Epithelial cell of proximal tubule (primary cell): Measurements from ENCODE around the gene AGBL1. TPM values are rescaled to one million over a fixed set of nuclear protein-coding genes. Genes with fewer than 3 reads are reported as not detected.

ENCODE experiments used
- DNase-seq: peaks from one replicate; pipeline ENCODE4 v3.0.0-alpha.2; 2011; ENCODE audit warnings: low read depth
- H3K4me3 ChIP-seq: 2 replicates; pipeline ENCODE4 v1.5.1; 2011; ENCODE audit warnings: low read depth, mild to moderate bottlenecking, low read length
- total RNA-seq: library from RNA; depleted of rRNA; stranded (reverse); fragments of >200 nt; gene quantifications from 2 replicates; pipeline ENCODE4 v1.2.3, GENCODE V29; 2015
- TF ChIP-seq, protein P1 (sequence below): conservative IDR thresholded peaks from 2 replicates; pipeline ENCODE4 v1.5.1; 2012; ENCODE audit warnings: low read depth, mild to moderate bottlenecking, low read length

Gene AGBL1
- total RNA-seq, 1 donor from 2014 or later: not detected

DNA sequence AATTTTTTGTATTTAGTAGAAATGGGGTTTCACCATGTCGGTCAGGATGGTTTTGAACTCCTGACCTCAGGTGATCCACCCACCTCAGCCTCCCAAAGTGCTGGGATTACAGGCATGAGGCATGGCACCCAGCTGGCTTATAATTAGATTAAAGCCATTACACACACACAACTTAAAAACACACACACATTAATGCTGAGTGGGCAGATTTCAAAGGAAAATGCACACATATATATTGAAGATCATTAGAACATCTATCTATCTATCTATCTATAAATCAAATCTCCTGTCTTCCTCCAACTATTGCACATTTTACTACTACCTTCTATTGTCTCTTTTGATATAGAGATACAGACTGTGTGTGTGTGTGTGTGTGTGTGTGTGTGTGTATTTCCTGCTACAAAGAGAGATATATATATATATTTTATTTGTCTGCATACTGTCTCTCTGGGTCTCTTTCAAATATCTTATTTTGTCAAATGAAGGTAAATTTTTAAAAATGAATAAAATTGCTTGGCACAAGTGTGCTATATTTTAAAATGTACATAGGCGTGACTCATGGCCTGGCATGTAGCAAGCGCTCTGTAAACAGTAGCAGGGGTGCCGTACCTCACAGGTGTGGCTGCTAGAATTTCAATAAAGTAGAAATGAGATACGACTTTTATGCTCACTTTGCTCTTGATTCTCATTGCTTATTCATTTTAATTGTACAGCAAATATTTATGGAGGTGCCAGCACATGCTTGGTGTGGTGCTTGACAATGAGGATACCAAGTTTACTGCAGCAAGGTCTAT is 655.8 kb downstream of the AGBL1 start:
- TF ChIP-seq, protein P1, sequence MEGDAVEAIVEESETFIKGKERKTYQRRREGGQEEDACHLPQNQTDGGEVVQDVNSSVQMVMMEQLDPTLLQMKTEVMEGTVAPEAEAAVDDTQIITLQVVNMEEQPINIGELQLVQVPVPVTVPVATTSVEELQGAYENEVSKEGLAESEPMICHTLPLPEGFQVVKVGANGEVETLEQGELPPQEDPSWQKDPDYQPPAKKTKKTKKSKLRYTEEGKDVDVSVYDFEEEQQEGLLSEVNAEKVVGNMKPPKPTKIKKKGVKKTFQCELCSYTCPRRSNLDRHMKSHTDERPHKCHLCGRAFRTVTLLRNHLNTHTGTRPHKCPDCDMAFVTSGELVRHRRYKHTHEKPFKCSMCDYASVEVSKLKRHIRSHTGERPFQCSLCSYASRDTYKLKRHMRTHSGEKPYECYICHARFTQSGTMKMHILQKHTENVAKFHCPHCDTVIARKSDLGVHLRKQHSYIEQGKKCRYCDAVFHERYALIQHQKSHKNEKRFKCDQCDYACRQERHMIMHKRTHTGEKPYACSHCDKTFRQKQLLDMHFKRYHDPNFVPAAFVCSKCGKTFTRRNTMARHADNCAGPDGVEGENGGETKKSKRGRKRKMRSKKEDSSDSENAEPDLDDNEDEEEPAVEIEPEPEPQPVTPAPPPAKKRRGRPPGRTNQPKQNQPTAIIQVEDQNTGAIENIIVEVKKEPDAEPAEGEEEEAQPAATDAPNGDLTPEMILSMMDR: no peak
- no peak for DNase-seq
- H3K4me3 ChIP-seq: no peak overlapping the region

DNA sequence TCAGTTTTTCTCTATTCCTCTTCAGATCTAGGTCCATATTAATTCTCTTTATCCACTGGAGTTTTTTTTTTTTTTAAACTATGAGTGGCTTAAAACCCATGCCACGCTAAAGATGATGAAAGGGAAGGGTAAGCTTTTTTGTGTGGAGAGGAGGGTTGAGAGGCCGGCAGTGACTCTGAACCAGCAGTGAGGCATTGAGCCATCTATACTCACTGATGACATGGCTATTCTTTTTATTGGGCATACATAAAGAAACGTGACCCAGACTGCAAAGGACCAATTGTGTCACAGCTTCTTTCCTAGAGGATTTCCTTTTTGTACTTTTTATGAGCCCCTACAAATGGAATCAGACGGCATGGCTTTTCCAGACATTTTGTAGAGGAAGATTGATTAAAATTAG is 662.2 kb downstream of the AGBL1 start:
- DNase-seq: no peak
- TF ChIP-seq, protein P1: no peak

DNA sequence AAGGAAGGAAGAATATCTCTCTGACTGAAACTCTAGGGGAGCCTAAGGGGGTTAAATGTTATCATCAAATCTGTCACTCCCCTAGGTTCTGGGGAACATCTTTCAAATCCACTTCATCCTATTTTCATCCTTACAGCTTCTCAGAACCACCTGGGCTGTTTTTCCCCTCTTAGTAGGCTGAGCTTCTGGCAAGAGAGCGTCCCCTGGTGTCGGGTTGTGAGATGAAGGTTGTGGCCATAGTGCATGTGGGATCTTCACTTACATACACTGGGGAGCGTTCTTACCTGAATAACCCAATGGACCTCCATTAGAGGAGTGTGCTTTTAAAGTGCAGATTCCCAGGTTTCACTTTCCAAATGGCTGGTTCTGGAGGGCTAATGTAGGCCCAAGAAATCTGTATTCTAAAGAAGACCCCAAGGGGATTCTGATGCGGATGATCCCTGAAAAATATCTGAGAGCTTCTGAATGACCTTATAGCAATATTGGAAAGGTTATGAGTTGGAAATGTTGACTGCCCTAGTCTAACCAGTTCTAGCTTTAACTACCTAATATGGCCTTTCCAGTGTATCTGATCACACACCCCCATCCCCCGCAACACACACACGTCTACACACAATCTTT is 663.7 kb downstream of the AGBL1 start:
- H3K4me3 ChIP-seq: no peak overlapping the region
- no peak for DNase-seq
- TF ChIP-seq, protein P1: peak; percentile 64

More for the DNA sequence above, 662.2 kb downstream of the AGBL1 start:
- no peak overlapping the region for H3K4me3 ChIP-seq

DNA sequence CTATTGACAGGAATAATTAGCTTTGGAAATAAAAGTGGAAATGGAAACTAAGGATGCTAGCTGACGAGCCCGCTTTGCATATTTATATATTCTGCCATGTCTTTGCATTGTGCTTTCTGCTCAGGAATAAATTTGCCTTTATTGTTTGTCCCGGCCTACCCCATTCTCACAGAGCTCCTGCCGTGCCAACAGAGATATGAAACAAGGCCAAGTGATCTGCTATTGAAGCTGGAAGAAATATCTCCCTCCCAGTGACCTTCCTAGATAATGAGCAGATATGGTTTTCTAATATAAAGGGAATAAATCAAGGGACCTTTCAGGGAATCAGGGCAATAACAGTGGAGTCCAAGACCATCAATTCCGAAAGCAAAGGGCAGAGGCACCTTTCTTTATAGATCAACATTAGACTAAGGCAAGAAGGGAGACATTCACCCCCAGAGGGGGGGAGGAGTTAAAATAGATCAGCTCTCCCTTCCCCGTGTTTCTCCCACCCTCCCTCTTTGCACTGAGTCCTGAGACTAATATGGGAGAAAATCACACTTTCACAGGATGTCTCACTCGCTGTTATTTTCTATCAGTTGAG is 664.6 kb downstream of the AGBL1 start:
- TF ChIP-seq, protein P1: no peak
- no peak for DNase-seq
- H3K4me3 ChIP-seq: no peak overlapping the region

DNA sequence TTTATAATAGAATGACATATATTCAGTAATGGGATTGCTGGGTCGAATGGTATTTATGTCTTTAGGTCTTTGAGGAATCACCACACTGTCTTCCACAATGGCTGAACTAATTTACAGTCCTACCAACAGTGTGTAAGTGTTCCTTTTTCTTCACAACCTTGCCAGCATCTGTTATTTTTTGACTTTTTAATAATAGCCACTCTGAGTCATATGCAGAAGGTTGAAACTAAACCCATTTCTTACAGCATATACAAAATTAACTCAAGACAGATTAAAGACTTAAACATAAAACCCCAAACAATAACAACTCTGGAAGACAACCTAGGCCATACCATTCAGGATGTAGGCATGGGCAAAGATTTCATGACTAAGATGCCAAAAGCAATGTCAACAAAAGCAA is 671.4 kb downstream of the AGBL1 start:
- DNase-seq: no peak
- TF ChIP-seq, protein P1: no peak

DNA sequence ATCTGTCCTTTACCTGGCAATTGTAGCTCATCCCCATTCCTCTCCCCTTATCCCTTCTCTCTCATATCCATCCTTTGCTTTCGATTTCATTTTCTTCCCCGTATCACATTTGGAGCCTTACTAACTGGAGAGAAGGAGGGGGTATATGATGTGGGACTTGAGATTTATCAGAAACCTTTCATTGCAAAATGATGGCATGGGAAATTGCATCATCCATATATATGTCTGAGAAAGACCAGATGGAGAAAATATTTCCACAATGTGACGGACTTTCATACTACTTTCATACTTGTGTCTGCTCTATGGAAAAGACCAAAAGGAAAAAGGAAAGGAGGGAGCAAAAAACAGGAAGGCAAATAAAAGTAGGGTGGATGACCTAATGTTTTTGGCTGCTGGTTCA is 675.2 kb downstream of the AGBL1 start:
- TF ChIP-seq, protein P1: no peak
- no peak overlapping the region for H3K4me3 ChIP-seq
- no peak for DNase-seq

More for the DNA sequence above, 671.4 kb downstream of the AGBL1 start:
- H3K4me3 ChIP-seq: no peak overlapping the region
